ENCODE measurements around the gene COL24A1. TPM values are rescaled to one million over a fixed set of nuclear protein-coding genes. Genes with fewer than 3 reads are reported as not detected.

The COL24A1 gene
- total RNA-seq, 1 experiment from 2014 or later: not detected

DNA sequence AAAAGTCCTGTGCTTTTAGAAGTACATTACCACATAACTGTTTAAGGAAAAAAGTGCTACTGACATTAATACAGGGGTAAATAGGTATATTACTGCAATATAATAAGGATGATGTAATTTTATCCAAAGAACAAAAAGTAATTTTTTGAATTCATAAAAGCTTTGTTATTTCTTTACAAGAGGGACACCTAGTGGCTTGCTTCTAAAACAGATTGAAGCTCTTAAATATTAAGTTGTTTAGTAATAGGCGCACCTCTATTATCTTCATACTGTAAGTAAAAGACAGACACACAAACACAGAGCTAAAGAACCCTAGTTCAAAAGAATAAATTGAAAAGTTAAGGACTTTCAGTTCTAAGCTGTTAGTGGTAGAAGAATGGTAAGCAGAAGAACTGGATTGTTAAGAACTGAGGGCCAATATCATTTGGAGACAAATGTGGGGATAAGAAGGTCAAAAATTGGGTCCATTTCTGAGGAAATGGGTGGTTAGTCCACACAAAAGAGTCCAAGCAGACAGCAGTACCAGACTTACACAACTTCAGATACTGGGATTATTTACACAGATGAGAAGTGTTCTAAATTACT is 463.8 kb downstream of the COL24A1 start:
- in situ Hi-C loops (cut with HindIII; ENCODE audit: low pct_unique_long_range_greater_than_20kb, low sequenced_read_pairs): loop anchor here (25.0 kb wide), 2 partner anchors 106 to 206 kb away; partner anchors contain the start of gene CCN1
- peak; percentile 18 for DNase-seq (ENCODE audit: low read depth)

DNA sequence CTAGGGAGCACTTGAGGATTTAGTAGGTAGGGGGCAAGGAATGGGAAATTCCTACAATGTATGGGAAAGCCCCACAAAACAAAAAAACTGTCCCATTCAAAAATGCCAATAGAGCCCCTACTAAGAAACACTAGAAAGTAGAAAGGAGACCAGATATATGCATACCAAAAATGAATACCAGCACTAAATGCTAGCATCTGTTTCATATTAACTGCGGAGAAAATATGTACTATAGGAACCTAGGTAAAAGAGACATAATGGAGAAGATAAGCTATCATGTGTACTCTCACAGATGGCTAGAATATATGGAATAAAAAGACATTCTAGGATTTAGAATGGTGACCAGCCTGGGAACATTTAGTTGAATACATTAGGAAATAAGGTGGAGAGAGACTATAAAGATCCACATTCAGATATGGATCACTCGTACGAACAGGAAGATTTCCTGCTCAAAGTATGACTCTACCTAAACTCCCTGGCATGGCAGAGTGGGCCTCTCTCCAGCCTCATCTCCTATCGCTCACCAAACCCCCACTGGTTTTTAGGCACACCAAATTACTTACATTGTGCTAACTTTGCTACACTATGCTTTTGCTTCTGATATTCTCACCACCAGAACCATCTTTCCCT is 466.7 kb downstream of the COL24A1 start:
- DNase-seq (ENCODE audit: low read depth): no peak
- in situ Hi-C loops (cut with HindIII; ENCODE audit: low pct_unique_long_range_greater_than_20kb, low sequenced_read_pairs): loop anchor here (25.0 kb wide), 2 partner anchors 103 to 203 kb away; partner anchors contain the start of gene CCN1

DNA sequence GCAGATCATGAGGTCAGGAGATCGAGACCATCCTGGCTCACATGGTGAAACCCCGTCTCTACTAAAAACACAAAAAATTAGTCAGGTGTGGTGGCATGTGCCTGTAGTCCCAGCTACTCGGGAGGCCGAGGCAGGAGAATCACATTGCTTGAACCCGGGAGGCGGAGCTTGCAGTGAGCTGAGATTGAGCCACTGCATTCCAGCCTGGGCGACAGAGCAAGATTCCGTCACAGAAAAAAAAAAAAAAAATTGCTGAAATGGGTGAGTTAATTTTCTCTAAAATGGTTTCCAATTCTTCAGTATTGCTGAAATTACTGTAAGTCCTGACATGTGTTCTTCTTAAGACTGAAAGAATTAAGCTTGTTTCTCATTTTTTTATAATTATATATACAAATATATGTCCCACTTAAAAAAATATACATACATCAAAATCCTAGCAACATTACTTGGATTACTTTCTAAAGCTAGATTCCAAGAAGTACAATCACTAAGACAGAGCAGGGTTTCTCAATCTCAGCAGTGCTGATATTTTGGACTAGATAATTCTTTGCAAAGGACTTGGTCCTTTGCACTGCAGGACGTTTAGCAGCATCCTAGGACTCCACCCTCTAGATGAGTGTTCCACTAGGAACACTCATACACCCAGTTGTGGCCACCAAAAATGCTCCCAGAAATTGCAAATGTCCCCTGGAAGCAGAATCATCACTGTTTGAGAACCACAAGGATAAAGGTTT is 473.1 kb downstream of the COL24A1 start:
- in situ Hi-C loops (cut with HindIII; ENCODE audit: low pct_unique_long_range_greater_than_20kb, low sequenced_read_pairs): loop anchor here (25.0 kb wide), 2 partner anchors 96 to 196 kb away; partner anchors contain the start of gene CCN1
- DNase-seq (ENCODE audit: low read depth): no peak

DNA sequence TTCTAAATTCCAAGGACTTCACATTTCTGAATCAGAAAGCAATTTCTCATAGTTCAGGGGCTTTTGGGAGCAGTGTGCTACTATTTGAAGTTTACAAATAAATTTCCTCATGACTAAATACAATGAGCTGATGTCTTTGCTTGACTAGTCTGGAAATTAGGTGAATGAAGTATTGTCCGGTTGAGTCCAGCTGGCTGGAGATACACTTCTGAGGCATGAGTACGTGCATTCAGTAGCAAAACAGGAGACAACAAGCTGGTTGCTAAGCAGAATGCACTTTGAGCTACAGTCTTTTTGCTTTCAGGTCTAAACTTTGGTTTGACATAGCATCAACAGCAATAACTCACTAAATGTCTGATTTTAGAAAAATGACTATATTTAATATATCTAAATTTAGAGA is 475.5 kb downstream of the COL24A1 start:
- in situ Hi-C loops (cut with HindIII; ENCODE audit: low pct_unique_long_range_greater_than_20kb, low sequenced_read_pairs): loop anchor here (25.0 kb wide), 2 partner anchors 94 to 194 kb away; partner anchors contain the start of gene CCN1
- peak; percentile 37 for DNase-seq (ENCODE audit: low read depth)

Other genes starting within 250 kb of the COL24A1 start
- gene ODF2L, start 239.6 kb upstream of the COL24A1 start, total RNA-seq (2014; rRNA removed; shearing (Covaris generic); ENCODE audit: low replicate concordance): 10.2 and 15.7 TPM in 2 replicates

All from Caki2 (cell line).